KBM-7 (cell line): ENCODE measurements around the gene TMEM184C.
A peak's percentile ranks its signal among the peaks of the same experiment; 100 is the strongest.

Source experiments
- DNase-seq: peaks from one replicate; pipeline ENCODE4 v3.0.0-alpha.2; 2015
- in situ Hi-C: fragments of 300-500 bp; cut with MboI; formaldehyde crosslinking; loops from 2 replicates; pipeline ENCODE4 v1.14.3; 2020; ENCODE audit warnings: low sequenced_read_pairs, low pct_unique_long_range_greater_than_20kb, mixed read lengths

TMEM184C gene

GRCh38 chr4:147617173-147617840 is at the start of gene TMEM184C:
Gene TMEM184C, plus strand, starts transcription at chr4:147617397. Its CDS starts 560 bp downstream, at chr4:147617957.
- DNase-seq, result peak; percentile 99
- in situ Hi-C loops, result loop anchor here (25.0 kb wide), 1 partner anchor 245 kb away; no protein-coding TSS in a partner anchor

DNA sequence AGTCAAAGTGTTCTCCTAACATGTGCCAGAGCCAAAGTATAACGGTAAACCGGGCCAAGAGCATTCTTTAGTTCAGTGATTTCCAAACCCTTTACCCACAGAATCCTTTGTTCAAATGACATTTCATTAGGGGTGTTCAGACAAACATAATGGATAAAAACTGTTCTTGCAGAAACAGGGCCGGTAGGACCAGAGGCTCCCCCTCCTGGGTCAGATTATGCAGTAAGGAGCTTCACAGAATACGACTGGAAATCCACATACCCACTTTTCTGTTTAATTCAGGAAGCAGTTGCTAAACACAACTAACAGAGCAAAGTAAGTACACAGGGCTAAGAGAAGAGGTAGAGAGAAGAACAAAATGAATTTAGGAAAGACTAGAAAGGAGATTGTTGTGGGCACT is 46.6 kb upstream of the TMEM184C start:
- in situ Hi-C loops, result no loop called here
- no peak for DNase-seq

GRCh38 chr4:147571036-147571770 is 46.0 kb upstream of the TMEM184C start:
- DNase-seq, result no peak
- in situ Hi-C loops, result no loop called here

DNA sequence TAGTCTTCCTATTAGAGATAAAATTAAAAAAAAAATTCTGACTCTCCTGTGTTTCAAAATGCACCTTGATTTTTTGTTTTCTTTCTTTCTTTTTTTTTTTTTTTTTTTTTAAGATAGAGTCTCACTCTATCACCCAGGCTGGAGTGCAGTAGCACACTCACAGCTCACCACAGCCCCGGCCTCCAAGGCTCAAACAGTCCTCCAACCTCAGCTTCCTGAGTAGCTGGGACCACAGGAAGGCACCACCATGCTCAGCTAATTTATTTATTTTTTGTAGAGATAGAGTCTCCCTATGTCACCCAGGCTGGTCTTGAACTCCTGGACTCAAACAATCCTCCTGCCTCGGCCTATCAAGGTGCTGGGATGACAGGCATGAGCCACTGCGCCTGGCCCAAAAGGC is 41.1 kb upstream of the TMEM184C start:
- in situ Hi-C loops, result loop anchor here (25.0 kb wide), 1 partner anchor 414 kb away; no protein-coding TSS in a partner anchor
- no peak for DNase-seq

DNA sequence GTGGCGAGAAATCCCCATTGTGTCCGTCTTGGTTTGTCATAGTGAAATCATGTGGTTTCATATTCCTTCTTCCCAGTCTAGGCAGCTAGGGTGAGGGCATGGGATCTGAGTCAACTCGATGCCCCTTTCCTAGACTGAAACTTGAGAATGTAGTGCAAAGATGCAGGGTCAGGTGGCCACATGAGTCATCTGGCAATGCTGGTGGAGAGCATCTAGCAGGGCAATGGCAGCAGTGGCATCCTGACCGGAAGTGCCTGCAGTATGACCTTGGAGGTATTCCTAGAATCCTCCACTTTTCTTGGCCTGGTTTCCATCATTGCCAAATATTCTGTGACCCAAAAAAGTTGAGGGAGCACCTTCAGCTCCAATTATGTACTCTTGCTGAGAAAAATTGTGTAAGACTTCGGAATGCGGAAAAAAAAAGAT is 39.1 kb upstream of the TMEM184C start:
- in situ Hi-C loops, result loop anchor here (25.0 kb wide), 1 partner anchor 416 kb away; no protein-coding TSS in a partner anchor
- DNase-seq, result no peak

DNA sequence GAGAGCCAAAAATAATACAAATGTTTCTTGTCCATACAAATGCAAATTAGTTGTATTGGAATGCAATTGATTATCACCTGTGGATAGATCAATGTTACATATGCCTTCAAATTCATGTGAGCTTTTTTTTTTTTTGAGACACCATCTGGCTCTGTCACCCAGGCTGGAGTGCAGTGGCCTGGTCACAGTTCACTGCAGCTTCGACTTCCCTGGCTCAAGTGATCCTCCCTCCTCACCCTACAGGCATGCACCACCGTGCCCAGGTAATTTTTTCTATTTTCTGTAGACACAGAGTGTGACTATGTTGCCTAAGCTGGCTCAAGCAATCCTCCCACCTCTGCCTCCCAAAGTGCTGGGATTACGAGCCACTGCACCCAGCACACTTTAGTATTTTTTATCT is 38.6 kb upstream of the TMEM184C start:
- in situ Hi-C loops, result loop anchor here (25.0 kb wide), 1 partner anchor 416 kb away; no protein-coding TSS in a partner anchor
- DNase-seq, result no peak

GRCh38 chr4:147580396-147580795 is 36.8 kb upstream of the TMEM184C start:
- in situ Hi-C loops, result loop anchor here (25.0 kb wide), 1 partner anchor 418 kb away; no protein-coding TSS in a partner anchor
- no peak for DNase-seq

GRCh38 chr4:147581606-147582350 is 35.4 kb upstream of the TMEM184C start:
- in situ Hi-C loops, result loop anchor here (25.0 kb wide), 1 partner anchor 419 kb away; no protein-coding TSS in a partner anchor

DNA sequence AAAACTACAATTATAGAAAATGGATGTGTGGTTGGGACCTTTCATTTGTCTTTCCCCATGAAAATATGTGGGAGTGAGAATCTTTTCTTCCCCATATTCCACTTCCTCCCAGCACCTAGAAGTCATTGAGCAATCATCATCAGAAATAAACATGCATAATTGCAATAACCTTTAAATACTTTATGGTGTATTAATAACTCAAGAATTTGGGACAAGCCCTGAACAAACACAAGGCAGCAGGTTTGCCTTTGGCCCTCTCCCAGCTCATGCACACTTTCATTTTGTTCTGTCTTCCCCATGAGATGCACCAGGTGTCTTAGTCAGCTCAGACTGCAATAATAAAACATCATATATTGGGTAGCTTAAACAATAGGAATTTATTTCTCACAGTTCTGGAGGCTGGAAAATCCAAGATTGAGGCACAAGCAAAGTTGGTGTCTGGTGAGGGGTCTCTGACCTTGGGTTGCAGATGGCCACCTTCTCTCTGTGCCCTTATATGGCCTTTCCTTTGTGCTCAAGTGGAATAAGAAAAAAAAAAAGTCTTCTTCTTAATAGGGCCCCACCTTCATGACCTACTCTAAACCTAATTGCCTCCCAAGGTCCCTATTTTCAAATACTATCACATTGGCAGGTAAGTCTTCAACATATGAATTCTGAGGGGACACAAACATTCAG is 34.7 kb upstream of the TMEM184C start:
- no peak for DNase-seq
- in situ Hi-C loops, result loop anchor here (25.0 kb wide), 1 partner anchor 420 kb away; no protein-coding TSS in a partner anchor

More at GRCh38 chr4:147581606-147582350, 35.4 kb upstream of the TMEM184C start:
- no peak for DNase-seq

GRCh38 chr4:147583876-147584275 is 33.3 kb upstream of the TMEM184C start:
- in situ Hi-C loops, result loop anchor here (25.0 kb wide), 1 partner anchor 422 kb away; no protein-coding TSS in a partner anchor
- no peak for DNase-seq

DNA sequence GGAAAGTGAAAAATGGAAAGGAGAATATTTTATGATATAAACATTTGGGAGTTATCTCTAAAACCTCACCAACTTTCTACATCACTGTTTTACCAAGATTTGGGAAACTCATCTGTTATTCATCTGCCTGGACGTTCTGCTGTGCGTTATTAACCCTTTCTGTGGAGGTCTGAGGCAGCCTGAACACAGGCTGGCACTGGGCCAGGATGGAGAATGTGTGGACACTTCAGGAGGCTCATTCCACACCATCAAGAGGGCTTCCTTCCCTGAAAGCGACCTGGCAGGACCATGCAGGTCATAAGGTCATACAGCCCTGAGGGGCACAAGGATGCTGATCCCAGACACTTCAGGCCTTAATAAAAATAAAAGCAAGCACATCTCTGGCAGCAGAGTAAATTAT is 31.2 kb upstream of the TMEM184C start:
- in situ Hi-C loops, result loop anchor here (25.0 kb wide), 1 partner anchor 424 kb away; no protein-coding TSS in a partner anchor
- DNase-seq, result no peak

DNA sequence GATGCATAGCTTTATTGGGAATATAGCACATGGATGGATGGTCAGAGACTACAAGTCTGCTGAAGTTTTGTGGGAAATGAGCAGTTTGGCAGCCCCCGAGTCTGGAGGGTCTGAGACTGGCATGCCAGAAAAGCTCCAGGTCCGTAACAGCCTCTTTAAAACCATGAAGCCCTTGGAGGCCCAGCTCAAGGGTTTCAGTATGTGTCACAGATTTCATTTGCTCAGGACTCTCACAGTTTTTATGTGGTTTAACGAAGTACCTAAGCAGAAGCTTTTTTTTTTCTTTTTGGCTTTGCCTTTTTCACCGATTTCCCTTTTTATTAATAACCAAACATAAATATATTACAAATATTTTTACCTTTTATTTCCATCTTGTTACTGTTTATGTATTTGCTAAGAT is 30.6 kb upstream of the TMEM184C start:
- DNase-seq, result no peak
- in situ Hi-C loops, result loop anchor here (25.0 kb wide), 1 partner anchor 424 kb away; no protein-coding TSS in a partner anchor

DNA sequence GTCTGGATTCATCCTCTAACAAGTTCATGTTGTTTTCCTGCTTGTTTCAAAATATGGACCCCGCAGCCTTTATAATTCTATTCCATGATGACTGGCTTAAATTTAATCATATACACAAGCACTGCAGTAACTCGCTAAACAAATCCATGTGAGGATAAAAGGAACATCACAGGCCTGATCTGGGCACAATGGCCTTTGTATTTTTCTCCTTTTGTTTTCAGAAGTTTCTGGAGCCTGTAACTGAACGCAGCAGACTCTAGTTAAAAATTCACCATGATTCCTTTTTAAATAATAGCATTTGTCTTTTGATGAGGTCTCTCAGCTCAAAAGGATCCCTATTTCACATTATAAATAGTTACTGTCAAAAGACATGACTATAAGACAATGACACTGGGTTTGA is 30.2 kb upstream of the TMEM184C start:
- in situ Hi-C loops, result loop anchor here (25.0 kb wide), 1 partner anchor 425 kb away; no protein-coding TSS in a partner anchor
- DNase-seq, result no peak

GRCh38 chr4:147589586-147589985 is 27.6 kb upstream of the TMEM184C start:
- DNase-seq, result no peak
- in situ Hi-C loops, result loop anchor here (25.0 kb wide), 1 partner anchor 427 kb away; no protein-coding TSS in a partner anchor

- in situ Hi-C loops, result loop anchor here (25.0 kb wide), 1 partner anchor 428 kb away; no protein-coding TSS in a partner anchor
- peak; percentile 75 for DNase-seq
Measured at GRCh38 chr4:147590249-147590920, 26.8 kb upstream of the TMEM184C start.

- in situ Hi-C loops, result loop anchor here (25.0 kb wide), 1 partner anchor 429 kb away; no protein-coding TSS in a partner anchor
- DNase-seq, result no peak
Measured at GRCh38 chr4:147591106-147591505, 26.1 kb upstream of the TMEM184C start.

DNA sequence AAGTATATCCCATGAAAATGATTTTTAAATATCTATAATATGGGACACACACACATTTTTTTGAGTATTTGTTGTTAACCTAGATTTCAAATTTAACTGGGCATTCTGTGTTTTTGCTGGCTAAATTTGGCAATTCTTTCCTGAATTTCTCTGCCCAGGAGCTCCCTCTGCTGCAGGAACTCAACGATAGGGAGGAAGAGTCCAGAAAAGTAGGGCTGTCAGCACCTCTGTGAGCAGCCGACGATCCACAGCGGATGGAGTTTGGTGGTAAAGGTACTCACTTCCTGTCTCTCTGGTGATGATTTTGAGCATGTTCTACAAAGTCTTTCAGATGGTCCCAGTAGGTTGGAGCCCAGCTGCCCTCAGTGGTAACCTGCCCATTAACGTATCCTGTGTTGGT is 23.1 kb upstream of the TMEM184C start:
- DNase-seq, result no peak
- in situ Hi-C loops, result loop anchor here (25.0 kb wide), 1 partner anchor 432 kb away; no protein-coding TSS in a partner anchor

DNA sequence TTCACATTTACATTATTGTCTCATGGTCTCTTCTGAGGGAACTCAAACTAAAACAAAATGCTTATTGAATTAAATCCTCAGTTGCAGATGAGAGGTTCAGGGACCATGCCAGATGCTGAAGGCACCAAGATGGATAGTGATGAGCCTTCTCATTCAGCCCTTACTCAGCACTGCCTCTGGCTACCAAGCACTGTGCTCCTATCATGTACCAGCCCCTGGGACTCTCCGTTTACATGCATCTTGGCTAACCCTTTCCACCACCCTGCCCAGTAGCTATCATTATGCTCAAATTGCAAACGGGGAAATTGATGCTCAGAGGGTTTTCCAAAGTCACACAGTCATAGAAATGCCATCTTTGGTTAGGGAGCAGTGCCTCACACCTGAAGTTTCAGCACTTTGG is 22.6 kb upstream of the TMEM184C start:
- in situ Hi-C loops, result loop anchor here (25.0 kb wide), 1 partner anchor 432 kb away; no protein-coding TSS in a partner anchor
- no peak for DNase-seq
